Liver (tissue), 9 donors: ENCODE measurements around the gene TRMT2A. TPM values are rescaled to one million over a fixed set of nuclear protein-coding genes. Genes with fewer than 3 reads are reported as not detected.

Experiments
- DNase-seq: peaks from one replicate; pipeline ENCODE4 v3.0.0-alpha.2; 2017; ENCODE audit warnings: low spot score
- H3K27ac ChIP-seq, 2 donors: one replicate each; pipeline ENCODE4 v1.7.0; 2013; ENCODE audit warnings: inconsistent platforms in 2 of 2, low read length in 2 of 2, control low read depth in 1 of 2, low read depth in 1 of 2, mild to moderate bottlenecking in 1 of 2
- H3K27me3 ChIP-seq, 4 donors: one replicate each; pipeline versions ENCODE4 v1.6.1 to v1.7.0; 2013; ENCODE audit warnings: low read length in 3 of 4, inconsistent platforms in 1 of 4, mild to moderate bottlenecking in 1 of 4, moderate library complexity in 1 of 4; ENCODE audit not compliant: control insufficient read depth in 4 of 4, insufficient read depth in 4 of 4
- H3K36me3 ChIP-seq, 4 donors: one replicate each; pipeline versions ENCODE4 v1.6.1 to v1.7.0; 2013; ENCODE audit warnings: low read length in 3 of 4, mild to moderate bottlenecking in 3 of 4, low read depth in 1 of 4, moderate library complexity in 1 of 4; ENCODE audit not compliant: control insufficient read depth in 4 of 4, insufficient read depth in 3 of 4
- H3K4me1 ChIP-seq, 4 donors: one replicate each; pipeline versions ENCODE4 v1.6.1 to v1.7.0; 2013; ENCODE audit warnings: low read length in 3 of 4, mild to moderate bottlenecking in 3 of 4, moderate library complexity in 1 of 4; ENCODE audit not compliant: control insufficient read depth in 4 of 4, insufficient read depth in 4 of 4
- H3K4me3 ChIP-seq, 3 donors: one replicate each; pipeline versions ENCODE4 v1.6.1 to v1.7.0; 2013; ENCODE audit warnings: low read length in 3 of 3, control low read depth in 1 of 3, low read depth in 1 of 3, mild to moderate bottlenecking in 1 of 3
- H3K9ac ChIP-seq, 2 donors: one replicate each; pipeline ENCODE4 v1.7.0; 2013; ENCODE audit warnings: low read length in 2 of 2, mild to moderate bottlenecking in 2 of 2, moderate library complexity in 2 of 2, control low read depth in 1 of 2, low read depth in 1 of 2
- H3K9me3 ChIP-seq, 4 donors: one replicate each; pipeline versions ENCODE4 v1.6.1 to v1.7.0; 2013; ENCODE audit warnings: low read length in 3 of 4; ENCODE audit not compliant: control insufficient read depth in 4 of 4
- CTCF ChIP-seq: fragments of 150-350 bp; IDR thresholded peaks from 2 replicates; pipeline ENCODE4 v1.5.1; 2017; ENCODE audit warnings: improper control_type of control experiment, low read depth, low read length; ENCODE audit not compliant: missing input control
- FOXA1 ChIP-seq: IDR thresholded peaks from 2 replicates; pipeline ENCODE4 v1.6.1; 2016; ENCODE audit warnings: antibody characterized with exemption
- HNF4A ChIP-seq, 2 donors: conservative IDR thresholded peaks; 2 replicates each; pipeline ENCODE4 v1.6.1; 2016; ENCODE audit warnings: antibody characterized with exemption in 2 of 2, mild to moderate bottlenecking in 2 of 2
- HNF4G ChIP-seq: IDR thresholded peaks from 2 replicates; pipeline ENCODE4 v1.6.1; 2016; ENCODE audit warnings: antibody characterized with exemption
- MAX ChIP-seq: IDR thresholded peaks from 2 replicates; pipeline ENCODE4 v1.6.1; 2016; ENCODE audit warnings: antibody characterized with exemption
- NR2F2 ChIP-seq: IDR thresholded peaks from 2 replicates; pipeline ENCODE4 v1.6.1; 2016; ENCODE audit warnings: antibody characterized with exemption
- RAD21 ChIP-seq, 2 donors: IDR thresholded peaks; 2 replicates each; pipeline ENCODE4 v1.6.1; 2016; ENCODE audit warnings: antibody characterized with exemption in 2 of 2, mild to moderate bottlenecking in 2 of 2
- RXRA ChIP-seq, 2 donors: IDR thresholded peaks; 2 replicates each; pipeline ENCODE4 v1.6.1; 2017 to 2018; ENCODE audit warnings: antibody characterized with exemption in 2 of 2, mild to moderate bottlenecking in 1 of 2
- YY1 ChIP-seq: IDR thresholded peaks from 2 replicates; pipeline ENCODE4 v1.6.1; 2016; ENCODE audit warnings: antibody characterized with exemption, mild to moderate bottlenecking
- ZBTB33 ChIP-seq: IDR thresholded peaks from 2 replicates; pipeline ENCODE4 v1.6.1; 2016; ENCODE audit warnings: antibody characterized with exemption
- WGBS: extraction: QIAGEN DNeasy Blood & Tissue Kit; methylation state at CpG from one replicate; pipeline ENCODE4 v1.1.7; 2013; 5-methylcytosine and 5-hydroxymethylcytosine counted together
- polyA plus RNA-seq, 2 donors: library from polyadenylated mRNA; stranded (reverse) in 1 of 2; unstranded in 1 of 2; fragments of 200-250 nt in 1 of 2; fragments of >200 nt in 1 of 2; fragmentation: Nextera tagmentation in 1 of 2; extraction: Ambion mirVana in 1 of 2; gene quantifications; one replicate each; pipeline versions ENCODE4 v1.2.1 to v1.2.3, GENCODE V29; 2013 to 2015
- total RNA-seq, 2 donors: library from RNA; depleted of rRNA; stranded (reverse); fragments of >200 nt; gene quantifications; one replicate each; pipeline ENCODE4 v1.2.3, GENCODE V29; 2014
- donor health status: healthy.
- donor health status: healthy.
- donor health status: healthy.
- donor health status: healthy.
- donor health status: healthy.

Gene TRMT2A
- total and polyA plus RNA-seq, 4 donors: 19.9 to 32.9 (median 25.2) TPM

- DNase-seq: no peak
- no peak overlapping the region for H3K4me3 ChIP-seq
- H3K27ac ChIP-seq: no peak overlapping the region
- H3K9me3 ChIP-seq: no peaks in the 10 kb centered on the region
- H3K36me3 ChIP-seq: no peaks in the 10 kb centered on the region
- H3K9ac ChIP-seq: no peak overlapping the region
- H3K27me3 ChIP-seq: no peaks in the 10 kb centered on the region
- no peaks in the 10 kb centered on the region for H3K4me1 ChIP-seq
- WGBS: 59% methylated on average over 15 of the region's 15 CpGs
- TF ChIP-seq YY1 (no peak), RXRA (IDR thresholded peaks at IDR 0.05) (no peak), FOXA1 (no peak), RAD21 (IDR thresholded peaks at IDR 0.05) (no peak), NR2F2 (no peak), HNF4G (no peak), MAX (no peak), CTCF (no peak)
Measured at GRCh38 chr22:20157430-20158183, 40.6 kb upstream of the TRMT2A start.

GRCh38 chr22:20156611-20157429 lies 39.8 kb upstream of the TRMT2A start:
- Histone ChIP-seq H3K27me3 (no peaks in the 10 kb centered on the region), H3K4me1 (no peaks in the 10 kb centered on the region), H3K9me3 (no peaks in the 10 kb centered on the region), H3K9ac (no peak overlapping the region), H3K27ac (no peak overlapping the region), H3K4me3 (no peak overlapping the region), H3K36me3 (no peaks in the 10 kb centered on the region)
- 42% methylated on average over 17 of the region's 17 CpGs for WGBS
- TF ChIP-seq RAD21 (IDR thresholded peaks at IDR 0.05): peak; percentile 98 to 99
- TF ChIP-seq HNF4A (conservative IDR thresholded peaks at IDR 0.05): no peak
- TF ChIP-seq ZBTB33: no peak
- peak; percentile 99 for TF ChIP-seq CTCF
- peak; percentile 94 for DNase-seq
